Memory B cell (primary cell): ENCODE results near the gene RING1.

ENCODE experiments used
- ATAC-seq: fragments of 150-1000 bp; cut with Tn5 transposase; 2 replicates; pipeline ENCODE4 v1.10.0; 2021; ENCODE audit warnings: low read depth, mild to moderate bottlenecking, moderate library complexity
- DNase-seq, 2 donors: peaks; one replicate each; pipeline ENCODE4 v3.0.0; 2022; ENCODE audit warnings: low spot score in 2 of 2
- H3K27ac Mint-ChIP-seq: one replicate; pipeline ENCODE4 v1.8.0; 2022; ENCODE audit warnings: mild to moderate bottlenecking, moderate library complexity, mixed read lengths
- H3K27me3 Mint-ChIP-seq: one replicate; pipeline ENCODE4 v1.8.0; 2022; ENCODE audit warnings: mixed read lengths
- H3K36me3 Mint-ChIP-seq: one replicate; pipeline ENCODE4 v1.8.0; 2022; ENCODE audit warnings: mild to moderate bottlenecking, mixed read lengths
- H3K4me1 Mint-ChIP-seq: one replicate; pipeline ENCODE4 v1.8.0; 2022; ENCODE audit warnings: mixed read lengths
- H3K4me3 Mint-ChIP-seq: one replicate; pipeline ENCODE4 v1.8.0; 2022; ENCODE audit warnings: mild to moderate bottlenecking, moderate library complexity, mixed read lengths
- H3K9me3 Mint-ChIP-seq: one replicate; pipeline ENCODE4 v1.8.0; 2022; ENCODE audit warnings: mixed read lengths

RING1 gene

GRCh38 chr6:33204165-33204414 is 4.2 kb upstream of the RING1 start:
- Mint-ChIP-seq H3K27me3 (no peaks in the 10 kb centered on the region), H3K27ac (no peak overlapping the region), H3K4me3 (peak overlapping the region; percentile 94), H3K9me3 (no peaks in the 10 kb centered on the region), H3K4me1 (peaks cover 50% of the 10 kb centered on the region), H3K36me3 (peaks cover 16% of the 10 kb centered on the region)
- DNase-seq (no peak), ATAC-seq (no peak)

DNA sequence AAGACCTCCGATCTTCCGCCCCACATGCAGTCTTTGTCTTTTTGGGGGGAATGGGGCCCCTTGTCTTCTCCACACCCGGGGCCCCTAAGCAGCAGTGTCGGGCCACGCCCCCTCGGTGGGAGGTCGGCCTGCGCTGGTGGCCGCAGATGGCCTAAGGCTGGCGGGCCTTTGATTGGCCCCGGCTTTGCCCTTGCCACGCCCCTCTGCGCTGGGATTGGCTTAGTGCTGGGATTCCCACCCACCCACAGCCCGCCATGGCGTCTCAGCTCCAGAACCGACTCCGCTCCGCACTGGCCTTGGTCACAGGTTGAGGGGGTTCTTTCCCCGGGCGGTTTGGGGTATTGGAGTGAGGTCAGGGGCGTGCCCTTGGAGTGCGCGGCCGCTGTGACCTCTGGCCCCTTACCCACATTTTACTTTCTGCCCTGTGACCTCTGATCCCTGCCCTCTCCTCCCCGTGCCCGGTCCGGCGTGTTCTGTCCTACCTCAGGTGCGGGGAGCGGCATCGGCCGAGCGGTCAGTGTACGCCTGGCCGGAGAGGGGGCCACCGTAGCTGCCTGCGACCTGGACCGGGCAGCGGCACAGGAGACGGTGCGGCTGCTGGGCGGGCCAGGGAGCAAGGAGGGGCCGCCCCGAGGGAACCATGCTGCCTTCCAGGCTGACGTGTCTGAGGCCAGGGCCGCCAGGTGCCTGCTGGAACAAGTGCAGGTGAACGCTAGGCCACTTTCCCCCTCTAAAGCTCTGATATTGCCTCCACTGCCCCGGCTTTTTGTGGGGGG is 3.7 kb upstream of the RING1 start, which contains the start of gene HSD17B8:
HSD17B8 (plus strand) TSS at position 241 of the 776 bp plus-strand sequence; CDS start at position 255, 14 bp downstream.
- no peaks in the 10 kb centered on the region for H3K9me3 Mint-ChIP-seq
- H3K36me3 Mint-ChIP-seq = peaks cover 18% of the 10 kb centered on the region
- peaks cover 48% of the 10 kb centered on the region for H3K4me1 Mint-ChIP-seq
- peak within 1 kb of the TSS; percentile 0 for H3K27ac Mint-ChIP-seq
- ATAC-seq (peak; percentile 59), DNase-seq (peak; percentile 74 to 77)
- H3K27me3 Mint-ChIP-seq = no peaks in the 10 kb centered on the region
- H3K4me3 Mint-ChIP-seq = peak within 1 kb of the TSS; percentile 94

- Mint-ChIP-seq H3K27me3 (no peaks in the 10 kb centered on the region), H3K36me3 (peaks cover 23% of the 10 kb centered on the region), H3K27ac (peak overlapping the region; percentile 0), H3K4me1 (peaks cover 47% of the 10 kb centered on the region), H3K9me3 (no peaks in the 10 kb centered on the region), H3K4me3 (peak overlapping the region; percentile 94)
- DNase-seq (no peak), ATAC-seq (no peak)
Observed at GRCh38 chr6:33205191-33206026, 2.9 kb upstream of the RING1 start.

DNA sequence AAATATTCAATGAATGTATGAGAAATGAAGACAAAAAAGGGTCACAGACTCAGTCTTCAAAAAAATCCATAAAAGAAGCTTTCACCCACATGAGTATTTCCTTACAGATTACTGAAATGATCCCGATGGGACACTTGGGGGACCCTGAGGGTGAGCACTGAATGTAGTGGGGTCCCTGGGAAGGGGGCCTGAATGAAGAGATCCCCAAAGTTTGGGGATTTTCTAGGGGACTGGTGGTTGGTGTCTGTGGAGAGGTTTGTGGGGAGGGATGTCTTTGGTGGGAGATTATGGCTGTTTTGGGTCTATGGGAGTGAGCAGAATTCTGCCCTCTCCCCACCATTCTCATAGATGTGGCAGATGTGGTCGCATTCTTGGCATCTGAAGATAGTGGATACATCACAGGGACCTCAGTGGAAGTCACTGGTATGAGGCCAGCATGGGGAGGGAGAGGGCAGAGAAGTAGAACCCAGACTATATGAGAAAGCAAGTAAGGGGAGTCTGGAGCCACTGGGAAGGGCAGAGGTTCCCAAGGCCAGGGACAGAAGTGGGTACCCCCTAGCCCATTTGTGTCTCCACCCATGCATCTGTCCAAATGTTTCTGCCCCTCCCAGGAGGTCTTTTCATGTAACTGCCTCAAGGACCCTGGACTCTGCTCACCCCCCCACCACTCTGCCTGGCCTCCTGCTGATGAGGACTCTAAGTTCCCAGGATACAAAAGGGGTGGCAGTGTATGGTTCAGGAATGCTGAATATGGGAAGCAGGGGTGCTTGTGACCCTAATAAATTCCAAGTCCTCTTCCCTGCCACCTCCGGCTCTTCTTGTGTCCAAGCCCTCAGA is 2.1 kb upstream of the RING1 start:
- Mint-ChIP-seq H3K4me3 (peak overlapping the region; percentile 49), H3K27me3 (no peaks in the 10 kb centered on the region), H3K36me3 (peaks cover 25% of the 10 kb centered on the region), H3K9me3 (no peaks in the 10 kb centered on the region), H3K27ac (no peak overlapping the region), H3K4me1 (peaks cover 41% of the 10 kb centered on the region)
- no peak for ATAC-seq
- DNase-seq = no peak

DNA sequence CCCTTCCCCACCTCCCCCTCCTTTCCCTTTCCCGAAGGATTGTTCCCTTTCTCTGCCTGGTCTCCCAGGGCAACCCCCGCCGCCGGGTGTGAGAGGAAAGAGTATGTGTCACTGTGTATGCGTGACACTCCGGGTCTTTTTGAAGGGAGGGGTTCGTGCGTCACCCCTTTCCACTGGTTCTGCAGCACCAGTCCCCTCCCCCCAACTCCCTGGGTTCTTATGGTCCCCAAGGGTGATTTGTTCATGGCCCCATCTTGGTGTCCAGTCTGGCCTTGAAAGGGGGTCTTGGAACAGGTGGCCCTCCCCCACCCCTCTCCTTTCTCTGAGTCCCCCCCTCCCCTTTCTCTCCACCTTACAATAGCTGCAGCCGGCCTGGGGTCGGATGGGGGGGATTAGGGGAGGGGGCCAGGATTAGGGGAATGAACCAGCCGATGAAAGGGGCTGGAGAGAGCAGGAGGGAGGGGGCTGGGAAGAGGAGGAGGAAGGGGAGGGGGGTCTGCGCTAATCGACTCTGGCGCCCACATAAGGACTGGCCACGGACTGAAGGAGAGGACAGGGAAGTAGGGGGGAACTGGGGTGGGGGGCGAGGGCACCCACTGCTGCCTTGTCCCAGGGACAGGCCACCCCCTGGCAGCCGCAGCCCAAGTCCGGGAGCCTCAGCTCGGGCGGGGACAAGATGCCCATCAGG is 1.3 kb upstream of the RING1 start:
- peak overlapping the region; percentile 89 for H3K27ac Mint-ChIP-seq
- H3K9me3 Mint-ChIP-seq = no peaks in the 10 kb centered on the region
- H3K36me3 Mint-ChIP-seq = peaks cover 28% of the 10 kb centered on the region
- ATAC-seq = no peak
- no peak for DNase-seq
- peaks cover 1% of the 10 kb centered on the region for H3K27me3 Mint-ChIP-seq
- peak overlapping the region; percentile 88 for H3K4me3 Mint-ChIP-seq
- peaks cover 34% of the 10 kb centered on the region for H3K4me1 Mint-ChIP-seq

- ATAC-seq (no peak), DNase-seq (no peak)
- H3K27me3 Mint-ChIP-seq = peaks cover 4% of the 10 kb centered on the region
- H3K27ac Mint-ChIP-seq = peak overlapping the region; percentile 89
- H3K9me3 Mint-ChIP-seq = no peaks in the 10 kb centered on the region
- peaks cover 26% of the 10 kb centered on the region for H3K36me3 Mint-ChIP-seq
- H3K4me1 Mint-ChIP-seq = peaks cover 29% of the 10 kb centered on the region
- peak overlapping the region; percentile 88 for H3K4me3 Mint-ChIP-seq
Observed at GRCh38 chr6:33207552-33208090, 679 bp upstream of the RING1 start.

DNA sequence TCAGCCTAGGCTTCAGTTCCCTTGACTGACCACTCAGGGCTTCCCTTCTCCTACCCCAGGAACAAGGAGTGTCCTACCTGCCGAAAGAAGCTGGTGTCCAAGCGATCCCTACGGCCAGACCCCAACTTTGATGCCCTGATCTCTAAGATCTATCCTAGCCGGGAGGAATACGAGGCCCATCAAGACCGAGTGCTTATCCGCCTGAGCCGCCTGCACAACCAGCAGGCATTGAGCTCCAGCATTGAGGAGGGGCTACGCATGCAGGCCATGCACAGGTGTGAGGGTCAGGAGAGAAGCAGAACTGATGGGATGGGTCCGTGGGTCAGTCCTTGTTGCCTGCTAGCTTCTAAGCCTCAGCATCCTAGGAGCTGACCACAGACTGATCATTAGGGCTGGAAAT is 1.6 kb downstream of the RING1 start:
- H3K27ac Mint-ChIP-seq = no peak overlapping the region
- H3K36me3 Mint-ChIP-seq = peaks cover 21% of the 10 kb centered on the region
- peaks cover 17% of the 10 kb centered on the region for H3K27me3 Mint-ChIP-seq
- peaks cover 38% of the 10 kb centered on the region for H3K4me1 Mint-ChIP-seq
- no peak for ATAC-seq
- no peak for DNase-seq
- H3K4me3 Mint-ChIP-seq = no peak overlapping the region
- no peaks in the 10 kb centered on the region for H3K9me3 Mint-ChIP-seq

GRCh38 chr6:33211136-33211535 is 2.8 kb downstream of the RING1 start:
- Mint-ChIP-seq H3K4me3 (no peak overlapping the region), H3K27me3 (peaks cover 21% of the 10 kb centered on the region), H3K9me3 (no peaks in the 10 kb centered on the region), H3K36me3 (peaks cover 21% of the 10 kb centered on the region), H3K4me1 (peaks cover 32% of the 10 kb centered on the region), H3K27ac (no peak overlapping the region)
- DNase-seq (no peak), ATAC-seq (no peak)

- DNase-seq = no peak
- peaks cover 28% of the 10 kb centered on the region for H3K4me1 Mint-ChIP-seq
- H3K36me3 Mint-ChIP-seq = peaks cover 21% of the 10 kb centered on the region
- no peak overlapping the region for H3K4me3 Mint-ChIP-seq
- no peak overlapping the region for H3K27ac Mint-ChIP-seq
- no peaks in the 10 kb centered on the region for H3K9me3 Mint-ChIP-seq
- peaks cover 21% of the 10 kb centered on the region for H3K27me3 Mint-ChIP-seq
- ATAC-seq = no peak
Observed at GRCh38 chr6:33211666-33212422, 3.5 kb downstream of the RING1 start.

- Mint-ChIP-seq H3K4me3 (peak overlapping the region; percentile 19), H3K27me3 (peaks cover 23% of the 10 kb centered on the region), H3K36me3 (peaks cover 21% of the 10 kb centered on the region), H3K9me3 (no peaks in the 10 kb centered on the region), H3K27ac (no peak overlapping the region), H3K4me1 (peaks cover 25% of the 10 kb centered on the region)
- DNase-seq (no peak), ATAC-seq (no peak)
Observed at GRCh38 chr6:33212857-33213165, 4.5 kb downstream of the RING1 start.

DNA sequence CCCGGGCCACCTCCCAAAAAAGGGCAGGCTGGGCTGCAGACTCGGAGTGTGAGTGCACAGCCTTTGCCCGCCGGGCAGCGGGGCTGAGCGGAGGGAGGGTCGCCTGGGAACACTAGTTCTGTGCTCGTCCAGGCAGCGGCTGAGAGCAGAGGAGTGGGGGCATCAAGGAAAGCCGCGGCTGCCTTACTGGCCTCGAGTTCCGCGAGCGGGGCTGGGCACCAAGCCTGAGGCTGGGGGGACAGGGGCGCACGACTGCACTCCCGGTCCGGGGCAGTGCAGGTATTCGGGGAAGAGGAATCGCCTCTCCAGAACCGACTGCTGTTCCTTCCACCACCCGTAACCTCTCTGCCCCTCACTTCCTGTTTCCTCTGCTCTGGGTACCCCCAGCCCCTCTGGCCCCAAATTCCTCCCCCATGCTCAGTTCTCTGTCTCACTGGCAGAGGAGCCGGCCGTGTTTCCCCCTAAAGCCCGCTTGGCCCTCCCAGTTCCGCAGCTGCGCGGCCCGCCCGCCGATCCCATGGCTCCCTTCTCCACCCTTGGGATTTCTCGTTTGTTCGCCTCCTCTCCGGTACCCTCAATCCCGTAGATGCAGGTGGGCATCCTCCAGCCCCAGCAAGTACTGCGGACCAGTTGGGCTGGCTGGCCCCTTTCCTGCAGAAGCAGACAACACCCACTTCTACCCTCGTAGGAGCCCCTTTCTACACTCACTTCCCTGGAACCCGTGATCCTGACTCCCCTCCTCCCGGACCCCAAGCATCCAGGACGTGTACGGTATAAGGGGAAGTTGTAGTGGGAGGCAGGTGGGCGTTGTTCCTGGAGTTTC is 5.1 kb downstream of the RING1 start:
- ATAC-seq (peak; percentile 37), DNase-seq (no peak)
- H3K36me3 Mint-ChIP-seq = peaks cover 21% of the 10 kb centered on the region
- peaks cover 28% of the 10 kb centered on the region for H3K4me1 Mint-ChIP-seq
- H3K27ac Mint-ChIP-seq = no peak overlapping the region
- no peaks in the 10 kb centered on the region for H3K9me3 Mint-ChIP-seq
- peaks cover 28% of the 10 kb centered on the region for H3K27me3 Mint-ChIP-seq
- H3K4me3 Mint-ChIP-seq = peak overlapping the region; percentile 48

DNA sequence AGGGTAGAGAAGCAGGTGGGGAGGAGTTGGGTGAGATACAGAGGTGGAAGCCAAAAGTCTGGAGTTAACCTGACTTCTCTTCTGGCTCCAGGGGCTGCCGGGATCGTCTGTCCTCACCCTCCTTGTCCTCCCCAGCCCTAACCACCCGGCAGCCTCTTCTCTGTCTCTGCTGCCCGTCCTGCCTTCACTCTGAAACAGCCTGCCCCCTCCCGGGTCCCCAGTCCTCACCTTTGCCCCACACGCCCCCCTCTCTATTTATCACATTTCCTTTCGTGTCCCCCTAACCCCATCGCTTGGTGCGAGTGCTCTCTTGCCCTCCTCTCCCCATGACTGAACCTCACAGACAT is 5.7 kb downstream of the RING1 start:
- H3K4me3 Mint-ChIP-seq = peak overlapping the region; percentile 48

More for the DNA sequence above, 5.7 kb downstream of the RING1 start:
- H3K9me3 Mint-ChIP-seq = no peaks in the 10 kb centered on the region
- peaks cover 24% of the 10 kb centered on the region for H3K4me1 Mint-ChIP-seq
- peaks cover 21% of the 10 kb centered on the region for H3K36me3 Mint-ChIP-seq
- DNase-seq (no peak), ATAC-seq (no peak)
- H3K27me3 Mint-ChIP-seq = peaks cover 32% of the 10 kb centered on the region
- no peak overlapping the region for H3K27ac Mint-ChIP-seq
